ENCODE data around the gene PNLIP.

GRCh38 chr10:116598329-116598728 is 52.6 kb downstream of the PNLIP start:
- TF ChIP-seq CTCF (IDR thresholded peaks at IDR 0.05) = no peak
- no peak for TF ChIP-seq POLR2A (IDR thresholded peaks at IDR 0.05)
